HepG2 (cell line): ENCODE data around the gene CNN3. TPM values are rescaled to one million over a fixed set of nuclear protein-coding genes. Genes with fewer than 3 reads are reported as not detected.
A peak's percentile ranks its signal among the peaks of the same experiment; 100 is the strongest.

ENCODE experiments used
- ATAC-seq: fragments of 200-7000 bp; cut with Tn5 transposase; 3 replicates; pipeline ENCODE4 v1.9.1; 2020; ENCODE audit warnings: mild to moderate bottlenecking, moderate library complexity
- BruUV-seq: library from RNA; stranded (reverse); fragments of 400-500 nt; replicated peaks from 2 replicates; lab custom pipeline; 2021; lab: Mats Ljungman, UMichigan
- CTCF ChIA-PET: fragments of 300-600 bp; formaldehyde crosslinking; extraction: SDS; loops from one replicate; lab custom pipeline; 2021; ENCODE audit warnings: low total read pairs, inconsistent platforms, low intra/inter-chr PET ratio; lab: Yijun Ruan, JAX
- POLR2A ChIA-PET: fragments of 350-600 bp; sonication (Branson Sonifier 250); formaldehyde crosslinking; loops from one replicate; lab custom pipeline; 2020; ENCODE audit warnings: antibody characterized with exemption, inconsistent platforms; lab: Yijun Ruan, JAX
- DNase-seq: peaks from one replicate; pipeline ENCODE4 v3.0.0-alpha.2; 2015; ENCODE audit warnings: low spot score
- FAIRE-seq: peaks from 3 replicates; lab custom pipeline; 2011; peaks lifted over from hg19 to GRCh38; lab: Jason Lieb, UNC
- H2AFZ ChIP-seq: one replicate; pipeline ENCODE4 v1.6.1; 2011; ENCODE audit warnings: low read length, inconsistent platforms
- H3K27ac ChIP-seq: fragments of 300-600 bp; 3 replicates; pipeline ENCODE4 v1.8.0; 2011; ENCODE audit warnings: mixed run types, mild to moderate bottlenecking, mixed read lengths, low read length, inconsistent platforms; ENCODE audit not compliant: insufficient read depth; ENCODE audit errors: extremely low read length
- H3K27me3 ChIP-seq, 2 experiments: fragments of 200-600 bp in 1 of 2; 2 replicates in 1 of 2; 3 replicates in 1 of 2; pipeline versions ENCODE4 v1.6.0 to v1.8.0; 2011; ENCODE audit warnings: low read length in 2 of 2, mild to moderate bottlenecking in 2 of 2, moderate library complexity in 2 of 2, inconsistent platforms in 1 of 2; ENCODE audit not compliant: insufficient read depth in 2 of 2, control insufficient read depth in 1 of 2
- H3K36me3 ChIP-seq, 2 experiments: fragments of 200-600 bp in 1 of 2; replicated peaks in 1 of 2; 2 replicates in 1 of 2; 3 replicates in 1 of 2; pipeline versions ENCODE4 v1.5.1 to v1.8.0; 2011; ENCODE audit warnings: low read length in 2 of 2, inconsistent platforms in 1 of 2; ENCODE audit not compliant: insufficient read depth in 2 of 2, control insufficient read depth in 1 of 2
- H3K4me1 ChIP-seq: 2 replicates; pipeline ENCODE4 v1.5.1; 2012; ENCODE audit warnings: low read length, inconsistent platforms; ENCODE audit not compliant: insufficient read depth
- H3K4me2 ChIP-seq: 2 replicates; pipeline ENCODE4 v1.6.0; 2011; ENCODE audit warnings: low read depth, low read length, inconsistent platforms
- H3K4me3 ChIP-seq, 3 experiments: fragments of 200-600 bp in 1 of 3; sonication (generic), shearing (Covaris generic) in 1 of 3; replicated peaks in 1 of 3; 2 replicates each; pipeline ENCODE4 v1.5.1; 2011 to 2016; ENCODE audit warnings: low read length in 3 of 3, inconsistent platforms in 2 of 3, low read depth in 2 of 3, mild to moderate bottlenecking in 2 of 3, control low read depth in 1 of 3, mixed read lengths in 1 of 3; ENCODE audit not compliant: insufficient read depth in 1 of 3
- H3K79me2 ChIP-seq: one replicate; pipeline ENCODE4 v1.6.1; 2011; ENCODE audit warnings: low read length, inconsistent platforms; ENCODE audit not compliant: insufficient read depth
- H3K9ac ChIP-seq: 2 replicates; pipeline ENCODE4 v1.6.0; 2011; ENCODE audit warnings: mild to moderate bottlenecking, low read depth, low read length, inconsistent platforms; ENCODE audit not compliant: insufficient read depth
- H3K9me3 ChIP-seq: 2 replicates; pipeline ENCODE4 v1.5.1; 2012; ENCODE audit warnings: mild to moderate bottlenecking, low read length
- H4K20me1 ChIP-seq: 2 replicates; pipeline ENCODE4 v1.6.0; 2011; ENCODE audit warnings: inconsistent platforms, mild to moderate bottlenecking, low read length, moderate library complexity; ENCODE audit not compliant: insufficient read depth
- ATF3 ChIP-seq: sonication (generic); formaldehyde crosslinking; IDR thresholded peaks from 2 replicates; pipeline ENCODE4 v1.4.0; 2020; ENCODE audit warnings: missing genetic modification reagents
- ATF4 ChIP-seq, 2 experiments: fragments of 450-650 bp in 1 of 2; sonication (generic) in 1 of 2; formaldehyde crosslinking; IDR thresholded peaks; 2 replicates each; pipeline versions ENCODE4 v1.5.0 to v1.8.0; 2020 to 2022; ENCODE audit warnings: mild to moderate bottlenecking in 1 of 2, missing genetic modification reagents in 1 of 2
- GABPA ChIP-seq, 2 experiments: IDR thresholded peaks; 2 replicates each; pipeline ENCODE4 v1.6.1; 2011 to 2016; ENCODE audit warnings: low read depth in 2 of 2, low read length in 1 of 2, missing biosample characterization in 1 of 2, missing genetic modification characterization in 1 of 2
- IRF1 ChIP-seq: sonication (generic); formaldehyde crosslinking; IDR thresholded peaks from 2 replicates; pipeline ENCODE4 v1.4.0; 2020; ENCODE audit warnings: low read depth, mild to moderate bottlenecking, missing genetic modification reagents
- LCORL ChIP-seq, 2 experiments: fragments of 450-650 bp in 1 of 2; sonication (generic) in 1 of 2; formaldehyde crosslinking in 1 of 2; IDR thresholded peaks; 2 replicates each; pipeline versions ENCODE4 v1.5.0 to v1.6.1; 2017 to 2020; ENCODE audit warnings: antibody characterized with exemption in 1 of 2, missing genetic modification reagents in 1 of 2
- NFIC ChIP-seq: IDR thresholded peaks from 2 replicates; pipeline ENCODE4 v1.6.1; 2012; ENCODE audit warnings: mild to moderate bottlenecking, low read length, inconsistent platforms
- RXRA ChIP-seq: sonication (generic); formaldehyde crosslinking; IDR thresholded peaks from 2 replicates; pipeline ENCODE4 v1.5.1; 2020; ENCODE audit warnings: missing genetic modification reagents
- SOX13 ChIP-seq, 3 experiments: fragments of 450-650 bp in 1 of 3; sonication (generic) in 1 of 3; formaldehyde crosslinking in 1 of 3; IDR thresholded peaks in 2 of 3; conservative IDR thresholded peaks in 1 of 3; 2 replicates each; pipeline versions ENCODE4 v1.5.0 to v1.6.1; 2016 to 2020; ENCODE audit warnings: antibody characterized with exemption in 1 of 3, mild to moderate bottlenecking in 1 of 3, missing compliant biosample characterization in 1 of 3, missing genetic modification reagents in 1 of 3, moderate library complexity in 1 of 3
- ZNF18 ChIP-seq: sonication (generic); formaldehyde crosslinking; IDR thresholded peaks from 2 replicates; pipeline ENCODE4 v1.8.0; 2022; ENCODE audit warnings: mild to moderate bottlenecking, missing genetic modification reagents; ENCODE audit not compliant: insufficient replicate concordance
- ZNF207 ChIP-seq: fragments of 450-650 bp; IDR thresholded peaks from 2 replicates; pipeline ENCODE4 v1.6.1; 2016; ENCODE audit warnings: antibody characterized with exemption, borderline replicate concordance
- ZNF446 ChIP-seq: sonication (generic); formaldehyde crosslinking; IDR thresholded peaks from 2 replicates; pipeline ENCODE4 v1.5.0; 2020; ENCODE audit warnings: mild to moderate bottlenecking, missing genetic modification reagents
- WGBS: methylation state at CpG from one replicate; pipeline ENCODE4 v1.1.6; 2017; ENCODE audit warnings: low lambda C conversion rate; 5-methylcytosine and 5-hydroxymethylcytosine counted together
- in situ Hi-C: cut with HindIII; loops from 2 replicates; pipeline ENCODE4 v1.10.0; 2017; ENCODE audit warnings: low pct_unique_long_range_greater_than_20kb; ENCODE audit not compliant: extremely low pct_ligation_motif_present
- intact Hi-C: fragments of 100-400 bp; cut with micrococcal nuclease; formaldehyde crosslinking; loops from one replicate; pipeline ENCODE4 v1.10.0; 2022; ENCODE audit not compliant: unreplicated experiment
- polyA plus RNA-seq, 8 experiments: library from polyadenylated mRNA; depleted of rRNA in 3 of 8; stranded (reverse) in 7 of 8; unstranded in 1 of 8; fragments of >200 nt; fragmentation: Illumina TruSeq in 4 of 8; extraction: Trizol in 4 of 8; gene quantifications; 2 replicates each; pipeline versions ENCODE4 v1.2.1 to v1.2.3, GENCODE V29; 2011 to 2016; ENCODE audit warnings: low read depth in 4 of 8, missing spikeins in 1 of 8, mixed read lengths in 1 of 8; ENCODE audit not compliant: insufficient read depth in 1 of 8
- total RNA-seq, 5 experiments: library from RNA; depleted of rRNA; stranded (reverse); fragments of >200 nt; fragmentation: Illumina TruSeq; extraction: Trizol; gene quantifications; 2 replicates each; pipeline ENCODE4 v1.2.3, GENCODE V29; 2016; ENCODE audit warnings: low read depth in 1 of 5

The CNN3 gene
- total and polyA plus RNA-seq, 2 of the 13 experiments (the other 11 are each of a cell fraction or from before 2014, with no cell fraction given), result 113 to 223 TPM

GRCh38 chr1:94962409-94963265 lies 35.7 kb upstream of the CNN3 start (continued):
- TF ChIP-seq IRF1 (CRISPR knock-in tag) (peak; percentile 36; the same call in 1 of the 2 replicates), ZNF207 (no peak), RXRA (CRISPR knock-in tag) (peak; percentile 66; the same call in 1 of the 2 replicates), NFIC (peak; percentile 80), ATF3 (CRISPR knock-in tag) (0 out of 2 replicates have a peak, but pooled peaks have one; percentile 29), LCORL (IDR thresholded peaks at IDR 0.05) (no peak), LCORL (CRISPR knock-in tag; IDR thresholded peaks at IDR 0.05) (peak; percentile 63), SOX13 (IDR thresholded peaks at IDR 0.05) (no peak), SOX13 (CRISPR knock-in tag; conservative IDR thresholded peaks at IDR 0.05 in 1 of 2, IDR thresholded peaks at IDR 0.05 in 1 of 2) (peak in 1 of 2 experiments; percentile 63; a peak in 2 of 4 replicates)

- peak overlapping the region; percentile 58 for H3K4me2 ChIP-seq
- TF ChIP-seq ZNF446 (CRISPR knock-in tag), result no peak
- TF ChIP-seq ZNF18 (CRISPR knock-in tag), result peak; percentile 10
- no peak for TF ChIP-seq GABPA (IDR thresholded peaks at IDR 0.05; ENCODE audit: low read depth, low read length)
- TF ChIP-seq GABPA (CRISPR knock-in tag; IDR thresholded peaks at IDR 0.05; ENCODE audit: low read depth), result peak; percentile 7; the same call in 1 of the 2 replicates
- TF ChIP-seq ATF4 (CRISPR knock-in tag; IDR thresholded peaks at IDR 0.05), result peak in 1 of 2 experiments; percentile 6; a peak in 1 of 4 replicates
- H2AFZ ChIP-seq, result no peak overlapping the region
- FAIRE-seq (no peak), ATAC-seq (no peak), DNase-seq (no peak)
- H3K27ac ChIP-seq, result peak overlapping the region; percentile 96
- H3K36me3 ChIP-seq, result no peaks in the 10 kb centered on the region
- in situ Hi-C loops (no loop called here), intact Hi-C loops (loop anchor here (2.0 to 5.0 kb wide), 3 partner anchors 23 to 80 kb away; partner anchors contain the start of gene CNN3)
- H3K79me2 ChIP-seq, result no peaks in the 10 kb centered on the region
- ChIA-PET POLR2A (interaction anchor here (1.2 to 3.2 kb wide), 5 partner anchors 16 to 544 kb away, joined by 3 to 15 read pairs (median 3); partner anchors contain the start of genes ABCD3 and CNN3), CTCF (no interaction called here)
- WGBS, result 44% methylated on average over 3 of the region's 3 CpGs
- H3K4me1 ChIP-seq, result peaks cover 61% of the 10 kb centered on the region
- peak overlapping the region in 2 of 3 experiments; percentile 45 to 57; a peak in 2 of 6 replicates for H3K4me3 ChIP-seq
- no TSS peak for BruUV-seq
- no peaks in the 10 kb centered on the region for H4K20me1 ChIP-seq
- no peaks in the 10 kb centered on the region for H3K9me3 ChIP-seq
- no peaks in the 10 kb centered on the region for H3K27me3 ChIP-seq
- 0 out of 2 replicates have a peak overlapping the region, but pooled peaks have one; percentile 66 for H3K9ac ChIP-seq
Observed at GRCh38 chr1:94961988-94962387, 35.1 kb upstream of the CNN3 start.
